Nephron (organoid): ENCODE results near the gene FBXO31.

Experiments
- H3K27ac Mint-ChIP-seq, 3 experiments: 2 replicates each; pipeline ENCODE4 v1.8.0; 2020; ENCODE audit warnings: mixed read lengths in 3 of 3, mild to moderate bottlenecking in 2 of 3, moderate library complexity in 1 of 3
- H3K27me3 Mint-ChIP-seq: 2 replicates; pipeline ENCODE4 v1.8.0; 2021; ENCODE audit warnings: low read depth, mild to moderate bottlenecking, moderate library complexity, mixed read lengths
- H3K36me3 Mint-ChIP-seq: 2 replicates; pipeline ENCODE4 v1.8.0; 2020; ENCODE audit warnings: low read depth, mixed read lengths
- H3K4me1 Mint-ChIP-seq: 2 replicates; pipeline ENCODE4 v1.8.0; 2020; ENCODE audit warnings: mixed read lengths
- H3K4me3 Mint-ChIP-seq, 3 experiments: 2 replicates each; pipeline ENCODE4 v1.8.0; 2020; ENCODE audit warnings: mild to moderate bottlenecking in 3 of 3, mixed read lengths in 3 of 3, moderate library complexity in 2 of 3
- H3K9me3 Mint-ChIP-seq: 2 replicates; pipeline ENCODE4 v1.8.0; 2020; ENCODE audit warnings: mixed read lengths
- CTCF ChIP-seq, 3 experiments: fragments of 200-600 bp; sonication (generic); IDR thresholded peaks; one replicate each; pipeline ENCODE4 v1.5.0; 2021; ENCODE audit warnings: antibody characterized with exemption in 3 of 3; ENCODE audit not compliant: unreplicated experiment in 3 of 3

The FBXO31 gene

GRCh38 chr16:87333101-87333500, 50.5 kb downstream of the FBXO31 start:
- H3K9me3 Mint-ChIP-seq = no peaks in the 10 kb centered on the region
- peaks cover 20% of the 10 kb centered on the region for H3K36me3 Mint-ChIP-seq
- H3K27ac Mint-ChIP-seq = no peak overlapping the region
- TF ChIP-seq CTCF (IDR thresholded peaks at IDR 0.05; ENCODE audit: unreplicated experiment in 3 of 3) = no peak
- no peaks in the 10 kb centered on the region for H3K4me1 Mint-ChIP-seq
- no peaks in the 10 kb centered on the region for H3K27me3 Mint-ChIP-seq
- H3K4me3 Mint-ChIP-seq = no peak overlapping the region

- Mint-ChIP-seq H3K9me3 (no peaks in the 10 kb centered on the region), H3K4me3 (no peak overlapping the region), H3K27ac (no peak overlapping the region), H3K36me3 (peaks cover 20% of the 10 kb centered on the region), H3K27me3 (no peaks in the 10 kb centered on the region), H3K4me1 (no peaks in the 10 kb centered on the region)
- no peak for TF ChIP-seq CTCF (IDR thresholded peaks at IDR 0.05; ENCODE audit: unreplicated experiment in 3 of 3)
These were observed 51.4 kb downstream of the FBXO31 start for GRCh38 chr16:87332150-87332549.

- H3K27ac Mint-ChIP-seq = no peak overlapping the region
- H3K4me3 Mint-ChIP-seq = no peak overlapping the region
- no peaks in the 10 kb centered on the region for H3K27me3 Mint-ChIP-seq
- peaks cover 20% of the 10 kb centered on the region for H3K36me3 Mint-ChIP-seq
- H3K9me3 Mint-ChIP-seq = no peaks in the 10 kb centered on the region
- no peaks in the 10 kb centered on the region for H3K4me1 Mint-ChIP-seq
- no peak for TF ChIP-seq CTCF (IDR thresholded peaks at IDR 0.05; ENCODE audit: unreplicated experiment in 3 of 3)
These were observed 52.3 kb downstream of the FBXO31 start for GRCh38 chr16:87331241-87331801.

GRCh38 chr16:87330646-87331045, 52.9 kb downstream of the FBXO31 start:
- Mint-ChIP-seq H3K36me3 (peaks cover 15% of the 10 kb centered on the region), H3K4me3 (no peak overlapping the region), H3K4me1 (no peaks in the 10 kb centered on the region), H3K27ac (no peak overlapping the region), H3K9me3 (no peaks in the 10 kb centered on the region), H3K27me3 (no peaks in the 10 kb centered on the region)
- TF ChIP-seq CTCF (IDR thresholded peaks at IDR 0.05; ENCODE audit: unreplicated experiment in 3 of 3) = no peak

GRCh38 chr16:87330257-87330624, 53.3 kb downstream of the FBXO31 start:
- Mint-ChIP-seq H3K4me1 (no peaks in the 10 kb centered on the region), H3K27me3 (no peaks in the 10 kb centered on the region), H3K27ac (no peak overlapping the region), H3K4me3 (no peak overlapping the region), H3K9me3 (no peaks in the 10 kb centered on the region), H3K36me3 (peaks cover 15% of the 10 kb centered on the region)
- TF ChIP-seq CTCF (IDR thresholded peaks at IDR 0.05; ENCODE audit: unreplicated experiment in 3 of 3) = no peak

GRCh38 chr16:87329436-87330256, 53.9 kb downstream of the FBXO31 start:
- Mint-ChIP-seq H3K36me3 (peaks cover 15% of the 10 kb centered on the region), H3K4me1 (no peaks in the 10 kb centered on the region), H3K27me3 (no peaks in the 10 kb centered on the region), H3K27ac (no peak overlapping the region), H3K9me3 (no peaks in the 10 kb centered on the region), H3K4me3 (no peak overlapping the region)
- TF ChIP-seq CTCF (IDR thresholded peaks at IDR 0.05; ENCODE audit: unreplicated experiment in 3 of 3) = no peak
